T1000 (cell line): ENCODE measurements around the gene GPC3.

Experiments
- DNase-seq: peaks from one replicate; lab custom pipeline; 2025; ENCODE audit warnings: mixed read lengths; lab: John Stamatoyannopoulos, UW

Gene GPC3

DNA sequence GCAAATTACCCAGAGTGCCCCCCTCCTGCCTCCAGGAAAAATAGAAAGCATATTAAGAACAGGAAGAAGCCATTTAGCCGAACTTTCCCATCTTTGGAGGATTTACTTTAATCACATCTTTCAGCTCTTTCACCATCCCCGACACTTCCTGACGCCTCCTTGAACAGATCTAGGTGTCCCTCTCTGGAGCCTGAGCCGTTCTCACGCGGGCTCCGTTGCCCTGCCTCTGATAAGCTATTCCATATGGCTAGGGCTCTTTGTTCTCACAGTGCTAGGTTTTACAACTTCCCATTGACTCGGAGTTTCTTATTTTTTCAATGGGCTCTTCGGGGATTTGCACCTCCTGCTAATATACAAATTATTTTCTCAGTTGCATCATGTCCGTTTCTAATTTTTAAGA, 488.0 kb downstream of the GPC3 start:
- DNase-seq, result no peak

- DNase-seq, result no peak
Observed at GRCh38 chrX:133495464-133496391, 489.7 kb downstream of the GPC3 start.

DNA sequence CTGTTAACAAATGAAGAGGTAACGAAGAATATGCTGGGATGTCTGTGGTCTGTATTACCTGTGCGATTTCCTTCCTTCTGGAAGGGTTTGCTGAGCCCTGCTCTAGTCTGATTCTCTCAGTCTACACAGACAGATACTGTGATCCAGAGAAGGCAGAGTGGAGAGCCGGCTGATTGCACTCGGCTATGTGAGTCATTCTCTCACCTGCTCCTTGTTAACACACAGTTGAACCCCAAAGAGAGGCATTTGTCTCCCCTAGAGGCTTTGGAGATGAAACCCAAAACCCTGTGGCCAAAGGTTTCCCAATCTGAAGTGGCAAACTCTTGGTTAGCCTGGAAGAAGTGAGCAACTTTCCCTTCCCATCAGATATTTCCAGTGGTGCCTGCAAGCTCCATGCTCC, 492.0 kb downstream of the GPC3 start:
- DNase-seq, result no peak

- no peak for DNase-seq
Observed at GRCh38 chrX:133490955-133491354, 494.4 kb downstream of the GPC3 start.
